CD4-positive, alpha-beta T cell treated with Interleukin-17A for 4 hours (primary cell): ENCODE results near the gene CUL2.
"Not testable (repeated sequence)": the region's sequence is repeated elsewhere in the genome, so short reads cannot be mapped to it uniquely, and the experiment has no call there.

Experiments used
- DNase-seq: peaks from one replicate; pipeline ENCODE4 v3.0.0-alpha.2; 2020; ENCODE audit warnings: mixed read lengths

CUL2 gene

GRCh38 chr10:35079265-35079664, 10.9 kb downstream of the CUL2 start:
- no peak for DNase-seq

- no peak for DNase-seq
Measured at GRCh38 chr10:35075228-35075627, 14.9 kb downstream of the CUL2 start.

- DNase-seq: no peak
Measured at GRCh38 chr10:35074266-35074665, 15.9 kb downstream of the CUL2 start.

- no peak for DNase-seq
Measured at GRCh38 chr10:35070521-35070920, 19.6 kb downstream of the CUL2 start.

GRCh38 chr10:35063837-35064454, 26.2 kb downstream of the CUL2 start:
- DNase-seq: no peak

- no peak for DNase-seq
Measured at GRCh38 chr10:35059481-35059880, 30.7 kb downstream of the CUL2 start.

- DNase-seq: no peak
Measured at GRCh38 chr10:35058686-35059085, 31.5 kb downstream of the CUL2 start.

GRCh38 chr10:35058134-35058533, 32.0 kb downstream of the CUL2 start:
- no peak for DNase-seq

- DNase-seq: no peak
Measured at GRCh38 chr10:35056686-35057085, 33.5 kb downstream of the CUL2 start.

GRCh38 chr10:35056133-35056532, 34.0 kb downstream of the CUL2 start:
- no peak for DNase-seq

- no peak for DNase-seq
Measured at GRCh38 chr10:35050568-35050967, 39.6 kb downstream of the CUL2 start.

- DNase-seq: no peak
Measured at GRCh38 chr10:35046074-35046473, 44.1 kb downstream of the CUL2 start.

- DNase-seq: not testable (repeated sequence)
Measured at GRCh38 chr10:35045275-35045674, 44.9 kb downstream of the CUL2 start.

GRCh38 chr10:35043796-35044344, 46.3 kb downstream of the CUL2 start:
- no peak for DNase-seq

- DNase-seq: no peak
Measured at GRCh38 chr10:35042783-35043182, 47.4 kb downstream of the CUL2 start.

GRCh38 chr10:35041502-35041879, 48.6 kb downstream of the CUL2 start:
- no peak for DNase-seq

GRCh38 chr10:35040760-35041501, 49.2 kb downstream of the CUL2 start:
- no peak for DNase-seq

- DNase-seq: no peak
Measured at GRCh38 chr10:35037104-35037503, 53.0 kb downstream of the CUL2 start.

- DNase-seq: no peak
Measured at GRCh38 chr10:35035606-35036005, 54.5 kb downstream of the CUL2 start.

GRCh38 chr10:35027567-35027966, 62.6 kb downstream of the CUL2 start:
- DNase-seq: no peak

GRCh38 chr10:35025916-35026315, 64.2 kb downstream of the CUL2 start:
- DNase-seq: no peak

- DNase-seq: no peak
Measured at GRCh38 chr10:35020481-35020880, 69.7 kb downstream of the CUL2 start.

- DNase-seq: no peak
Measured at GRCh38 chr10:35019041-35020024, 70.8 kb downstream of the CUL2 start.
